Umbilical cord (tissue), 2 donors: ENCODE results near the gene ISM2. TPM values are rescaled to one million over a fixed set of nuclear protein-coding genes. Genes with fewer than 3 reads are reported as not detected.

Experiments used
- DNase-seq: peaks from one replicate; pipeline ENCODE4 v3.0.0-alpha.2; 2015; ENCODE audit warnings: low spot score
- total RNA-seq: library from RNA; depleted of rRNA; stranded (reverse); fragments of >200 nt; gene quantifications from one replicate; pipeline ENCODE4 v1.2.3, GENCODE V29; 2014; ENCODE audit warnings: low replicate concordance; ENCODE audit not compliant: insufficient read depth

ISM2 gene
- total RNA-seq, 1 donor from 2014 or later: 10.6 TPM

DNA sequence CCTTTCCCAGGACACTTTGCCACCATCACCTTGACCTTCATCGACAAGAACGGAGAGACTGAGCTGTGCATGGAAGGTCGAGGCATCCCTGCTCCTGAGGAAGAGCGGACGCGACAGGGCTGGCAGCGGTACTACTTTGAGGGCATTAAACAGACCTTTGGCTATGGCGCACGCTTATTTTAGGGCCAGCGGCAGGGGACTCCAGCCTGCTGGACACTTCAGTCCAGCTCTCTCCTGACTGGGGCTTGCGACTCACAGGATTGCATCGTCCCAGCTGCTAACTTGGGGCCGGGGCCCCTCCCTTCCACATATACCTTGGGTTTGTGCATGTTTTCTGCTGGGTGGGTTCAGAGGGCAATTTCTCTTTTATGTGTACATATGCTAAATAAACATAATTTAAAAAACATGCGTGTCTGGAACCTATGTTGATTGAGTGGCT, 29.5 kb downstream of the ISM2 start:
- DNase-seq: no peak

GRCh38 chr14:77467801-77468200, 30.8 kb downstream of the ISM2 start:
- DNase-seq: no peak

DNA sequence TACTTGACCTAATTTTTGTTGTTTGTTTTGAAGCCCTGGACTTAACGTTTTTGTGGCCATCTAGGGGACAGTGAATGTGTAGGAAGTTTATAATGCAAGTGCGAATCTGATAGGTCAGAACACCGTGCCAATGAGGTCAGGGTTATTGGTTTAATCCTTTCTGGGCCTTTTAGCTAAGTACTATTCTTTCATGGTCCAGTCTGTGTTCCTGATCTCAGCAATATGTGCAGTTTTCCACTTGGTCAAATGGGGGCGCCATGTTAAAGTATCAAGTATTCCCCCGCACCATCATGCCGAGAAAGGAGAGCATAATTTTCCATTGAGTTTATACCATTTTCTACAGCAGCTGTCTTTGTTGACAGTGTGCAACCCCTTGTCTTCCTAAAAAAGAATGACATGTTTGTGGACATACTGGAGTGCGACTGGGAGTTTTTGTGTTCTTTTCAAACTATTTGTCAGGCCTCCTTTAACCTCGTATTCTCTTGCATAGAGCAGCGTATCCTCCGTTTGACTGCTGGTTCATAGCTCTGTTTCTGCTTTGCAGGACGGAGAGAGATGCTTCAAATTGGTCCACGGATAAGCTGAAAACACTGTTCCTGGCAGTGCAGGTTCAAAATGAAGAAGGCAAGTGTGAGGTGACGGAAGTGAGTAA, 39.4 kb downstream of the ISM2 start:
- peak; percentile 72 for DNase-seq

DNA sequence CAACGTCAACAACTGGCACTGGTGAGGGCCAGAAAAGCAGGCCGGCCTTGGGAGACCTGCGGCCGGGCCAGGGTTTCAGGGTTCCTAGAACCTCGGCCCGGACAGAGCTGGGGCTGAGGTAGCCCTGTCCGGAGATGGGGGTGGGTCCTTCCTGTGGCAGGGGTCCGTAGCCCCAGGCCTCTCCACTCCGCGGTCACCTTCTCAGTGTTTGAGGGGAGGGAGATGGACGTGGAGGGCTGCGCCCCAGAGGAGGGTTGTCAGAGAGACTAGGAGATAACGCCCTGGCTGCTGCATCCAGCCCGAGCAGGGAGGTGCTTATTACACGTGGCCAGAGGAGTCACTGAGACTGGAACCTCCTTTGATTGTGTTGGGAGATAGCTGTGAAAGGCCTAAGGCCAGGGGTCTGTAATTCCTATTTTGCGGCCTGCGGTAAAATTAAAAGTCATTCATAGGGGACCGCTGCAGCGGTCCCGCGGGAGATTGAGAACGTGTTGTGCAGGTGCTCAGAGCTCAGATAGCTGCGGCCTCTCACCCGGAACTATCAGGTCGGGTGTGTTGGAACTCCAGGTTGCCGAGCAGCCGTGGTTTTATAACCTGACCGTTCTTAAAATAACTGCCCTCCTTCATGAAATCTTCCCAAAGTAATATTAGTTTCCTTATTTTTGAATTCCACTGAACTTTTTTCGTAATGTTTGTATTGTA, 40.2 kb downstream of the ISM2 start:
- DNase-seq: peak; percentile 59

DNA sequence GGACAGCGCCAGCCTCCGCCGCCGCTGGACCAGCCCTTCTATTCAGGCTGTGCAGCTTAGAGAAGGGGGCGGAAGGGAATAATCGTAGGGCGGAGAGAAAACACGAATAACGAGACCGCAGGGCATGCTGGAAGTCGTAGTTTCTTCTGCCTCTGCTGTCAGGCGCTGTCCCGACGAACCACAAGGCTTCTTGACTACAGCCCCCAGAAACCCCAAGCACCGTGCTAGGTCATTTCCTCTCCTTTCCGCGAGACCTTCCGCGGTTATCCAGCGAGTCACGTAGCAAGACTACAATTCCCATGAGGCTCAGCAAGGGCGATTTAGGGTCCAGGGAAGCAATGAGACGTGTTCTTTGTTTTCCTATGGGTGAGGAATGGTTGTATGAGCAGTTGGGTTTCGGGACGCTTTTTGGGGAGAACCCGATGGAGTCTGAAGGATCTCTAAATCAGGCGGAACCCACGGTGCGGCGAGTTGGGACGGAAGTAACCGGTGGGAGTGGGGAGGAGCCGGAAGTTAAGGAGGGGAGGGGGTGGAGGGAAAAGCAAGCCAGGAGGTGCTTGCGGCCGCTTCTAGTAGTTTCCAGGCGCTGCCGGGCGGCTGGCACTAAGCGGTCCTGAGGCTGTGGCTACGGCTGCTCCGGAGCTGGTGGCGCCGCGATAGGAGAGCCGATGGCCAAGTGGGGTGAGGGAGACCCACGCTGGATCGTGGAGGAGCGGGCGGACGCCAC, 40.9 kb downstream of the ISM2 start, which contains the start of the genes AHSA1 and VIPAS39:
Gene AHSA1, plus strand, starts transcription at position 572 of the 727 bp plus-strand sequence. Its CDS starts 97 bp downstream, at position 669.
Gene VIPAS39, minus strand, starts transcription at position 80 of the 727 bp plus-strand sequence. CDS start 3,499 bp downstream, outside the sequence.
- peak; percentile 100 for DNase-seq

DNA sequence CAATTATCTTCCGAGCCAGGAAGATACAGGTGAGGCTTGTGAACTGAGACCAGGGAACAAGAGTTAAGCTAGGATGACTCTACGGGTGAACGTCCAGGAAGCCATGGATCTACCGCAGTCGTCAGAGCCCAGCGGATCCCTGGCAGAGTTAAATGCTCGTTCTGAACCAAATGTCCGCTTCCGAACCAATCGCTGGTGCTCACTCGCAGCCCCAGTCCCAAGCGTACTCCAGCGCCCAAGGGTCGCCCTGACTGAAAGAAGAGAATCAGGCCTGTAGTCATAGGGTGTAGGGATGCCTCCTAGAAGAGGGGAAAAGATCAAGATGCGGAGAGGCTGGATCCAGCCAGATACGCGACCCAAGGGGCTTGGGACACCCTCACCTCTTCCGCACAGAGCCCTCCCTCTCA, 41.5 kb downstream of the ISM2 start:
- no peak for DNase-seq

GRCh38 chr14:77455966-77456640, 42.5 kb downstream of the ISM2 start:
- DNase-seq: no peak

- no peak for DNase-seq
Observed at GRCh38 chr14:77442196-77442595, 56.4 kb downstream of the ISM2 start.

GRCh38 chr14:77439861-77440260, 58.8 kb downstream of the ISM2 start:
- no peak for DNase-seq

GRCh38 chr14:77438596-77438995, 60.0 kb downstream of the ISM2 start:
- no peak for DNase-seq

DNA sequence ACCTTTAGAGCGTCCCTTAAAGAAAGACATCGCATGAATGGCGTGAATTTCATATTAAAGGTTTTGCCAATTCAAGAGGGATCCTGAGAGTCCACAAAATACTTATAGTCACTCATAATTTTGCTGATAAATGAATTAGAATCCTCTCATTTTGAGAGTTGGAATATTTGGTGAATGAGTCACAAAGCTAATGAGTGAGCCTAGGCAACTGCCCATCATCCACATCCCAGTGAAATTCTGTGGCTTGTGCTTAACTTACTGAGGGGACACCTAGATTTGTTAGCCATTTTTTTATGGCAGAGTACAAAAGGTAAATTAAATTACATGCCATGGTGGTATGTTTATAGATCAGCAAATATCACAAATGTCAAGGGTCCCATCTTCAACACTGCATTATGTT, 62.6 kb downstream of the ISM2 start:
- DNase-seq: no peak

DNA sequence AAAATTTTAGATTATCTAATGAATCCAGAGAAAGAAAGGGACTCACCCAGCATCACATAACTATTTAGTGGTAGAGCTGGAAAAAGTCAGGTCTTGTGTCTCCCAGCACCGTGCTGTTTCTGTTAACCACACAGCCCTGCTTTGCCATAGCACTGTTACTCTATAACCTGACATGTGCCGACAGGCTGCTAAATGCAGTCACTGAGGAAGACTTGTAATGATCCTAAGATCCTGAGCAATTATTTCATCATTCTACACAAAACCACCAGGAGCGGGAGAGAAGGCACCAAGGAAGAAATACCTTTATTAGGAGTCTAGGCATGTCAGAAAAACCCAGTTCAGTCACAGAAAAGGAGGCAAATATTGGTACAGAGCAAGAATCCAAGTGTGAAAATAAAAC, 72.2 kb downstream of the ISM2 start:
- DNase-seq: no peak

DNA sequence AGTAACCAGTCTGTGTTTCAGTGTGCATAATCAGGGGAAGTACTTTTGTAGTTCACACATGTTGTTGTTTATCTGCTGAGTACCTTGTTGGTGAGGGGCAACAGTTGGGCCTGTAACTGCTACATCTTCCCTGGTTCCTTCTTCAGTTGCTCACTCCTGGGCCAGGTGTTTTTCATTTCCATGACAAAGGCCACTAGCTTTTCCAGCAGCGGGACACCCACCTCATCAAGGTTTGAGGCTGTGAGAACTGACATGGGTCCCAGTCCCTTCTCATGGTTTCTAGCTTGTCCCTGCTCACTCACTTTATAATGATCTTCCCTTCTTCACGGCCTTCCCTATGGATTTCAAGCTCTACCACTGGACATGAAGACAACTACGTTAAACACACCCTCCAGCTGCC, 73.8 kb downstream of the ISM2 start:
- no peak for DNase-seq

Other genes with a start within 250 kb of the ISM2 start
- not detected for gene NGB, start 227.6 kb downstream of the ISM2 start, total RNA-seq
- 16.1 TPM for gene POMT2, start 177.9 kb downstream of the ISM2 start, total RNA-seq
- gene GSTZ1, start 177.8 kb downstream of the ISM2 start, total RNA-seq: 20.5 TPM
- 7.9 TPM for gene TMED8, start 121.7 kb downstream of the ISM2 start, total RNA-seq
- 3.6 TPM for gene SAMD15, start 121.4 kb downstream of the ISM2 start, total RNA-seq
- 0.48 TPM for gene NOXRED1, start 75.3 kb downstream of the ISM2 start, total RNA-seq
- 28.4 TPM for gene VIPAS39, start 41.2 kb downstream of the ISM2 start, total RNA-seq
- 66.9 TPM for gene AHSA1, start 40.7 kb downstream of the ISM2 start, total RNA-seq
- 36.1 TPM for gene SPTLC2, start 117.8 kb upstream of the ISM2 start, total RNA-seq
- 8.7 TPM for gene ALKBH1, start 209.2 kb upstream of the ISM2 start, total RNA-seq
- gene SLIRP, start 209.3 kb upstream of the ISM2 start, total RNA-seq: 23.4 TPM